Measurements from ENCODE around the gene KIAA0319L. TPM values are rescaled to one million over a fixed set of nuclear protein-coding genes. Genes with fewer than 3 reads are reported as not detected.

KIAA0319L gene
- total RNA-seq, 1 experiment from 2014 or later = 70.0 TPM

DNA sequence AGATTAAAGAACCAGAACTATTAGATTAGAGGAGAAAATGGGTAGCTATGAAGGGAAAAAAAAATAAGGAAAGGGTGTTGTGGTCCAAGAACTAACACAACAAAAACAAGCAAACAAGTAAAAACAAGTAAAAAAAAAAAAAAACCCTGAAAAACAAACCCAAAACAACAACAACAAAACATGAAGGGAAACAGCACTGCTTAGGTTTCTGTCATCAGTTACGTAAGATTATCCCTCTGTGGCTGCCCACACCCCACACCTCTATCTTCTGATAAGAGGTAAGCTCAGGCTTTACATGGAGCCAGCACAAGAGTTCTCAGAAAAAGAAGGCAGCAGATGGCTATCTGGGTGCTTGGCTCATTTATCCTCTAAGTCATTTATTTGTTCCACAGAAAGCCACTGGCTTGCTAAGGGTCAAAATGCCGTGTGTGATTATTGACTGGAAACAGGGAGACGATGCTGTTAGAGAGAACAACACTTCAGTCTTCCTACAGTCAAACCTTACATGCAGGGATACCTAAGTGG is 57.5 kb downstream of the KIAA0319L start (continued):
- TF ChIP-seq, protein P1, sequence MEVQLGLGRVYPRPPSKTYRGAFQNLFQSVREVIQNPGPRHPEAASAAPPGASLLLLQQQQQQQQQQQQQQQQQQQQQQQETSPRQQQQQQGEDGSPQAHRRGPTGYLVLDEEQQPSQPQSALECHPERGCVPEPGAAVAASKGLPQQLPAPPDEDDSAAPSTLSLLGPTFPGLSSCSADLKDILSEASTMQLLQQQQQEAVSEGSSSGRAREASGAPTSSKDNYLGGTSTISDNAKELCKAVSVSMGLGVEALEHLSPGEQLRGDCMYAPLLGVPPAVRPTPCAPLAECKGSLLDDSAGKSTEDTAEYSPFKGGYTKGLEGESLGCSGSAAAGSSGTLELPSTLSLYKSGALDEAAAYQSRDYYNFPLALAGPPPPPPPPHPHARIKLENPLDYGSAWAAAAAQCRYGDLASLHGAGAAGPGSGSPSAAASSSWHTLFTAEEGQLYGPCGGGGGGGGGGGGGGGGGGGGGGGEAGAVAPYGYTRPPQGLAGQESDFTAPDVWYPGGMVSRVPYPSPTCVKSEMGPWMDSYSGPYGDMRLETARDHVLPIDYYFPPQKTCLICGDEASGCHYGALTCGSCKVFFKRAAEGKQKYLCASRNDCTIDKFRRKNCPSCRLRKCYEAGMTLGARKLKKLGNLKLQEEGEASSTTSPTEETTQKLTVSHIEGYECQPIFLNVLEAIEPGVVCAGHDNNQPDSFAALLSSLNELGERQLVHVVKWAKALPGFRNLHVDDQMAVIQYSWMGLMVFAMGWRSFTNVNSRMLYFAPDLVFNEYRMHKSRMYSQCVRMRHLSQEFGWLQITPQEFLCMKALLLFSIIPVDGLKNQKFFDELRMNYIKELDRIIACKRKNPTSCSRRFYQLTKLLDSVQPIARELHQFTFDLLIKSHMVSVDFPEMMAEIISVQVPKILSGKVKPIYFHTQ (CRISPR knock-in tag; IDR thresholded peaks at IDR 0.05) = no peak

DNA sequence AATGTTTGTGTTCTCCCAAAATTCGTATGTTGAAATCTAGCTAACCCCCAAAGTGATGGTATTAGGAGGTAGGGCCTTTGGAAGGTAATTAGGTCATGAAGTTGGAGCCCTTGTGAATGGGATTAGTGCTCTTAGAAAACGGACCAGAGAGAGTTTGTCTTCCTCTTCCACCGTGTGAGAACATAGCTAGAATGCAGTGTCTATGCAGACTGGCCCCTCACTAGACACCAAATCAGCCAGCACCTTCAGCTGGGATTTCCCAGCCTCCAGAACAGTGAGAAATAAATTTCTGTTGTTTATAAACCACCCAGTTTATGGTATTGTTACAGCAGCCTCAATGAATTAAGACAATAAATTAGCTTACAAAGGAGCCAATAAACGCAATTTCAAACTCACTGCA is 58.0 kb downstream of the KIAA0319L start:
- POLR2A ChIA-PET = interaction anchor here (0.7 kb wide), 1 partner anchor 27 kb away, joined by 6 read pairs; no protein-coding TSS in a partner anchor
- DNase-seq (ENCODE audit: low spot score) (no peak), ATAC-seq (no peak)
- peaks cover 11% of the 10 kb centered on the region; the same call in 1 of the 2 replicates for H3K36me3 Mint-ChIP-seq
- H3K9me3 Mint-ChIP-seq = no peaks in the 10 kb centered on the region
- CTCF ChIA-PET = interaction anchor here (1.1 kb wide), 1 partner anchor 9 kb away, joined by 3 read pairs; no protein-coding TSS in a partner anchor
- no peaks in the 10 kb centered on the region for H3K4me1 Mint-ChIP-seq
- TF ChIP-seq SMAD3 (CRISPR knock-in tag; IDR thresholded peaks at IDR 0.05; ENCODE audit: borderline replicate concordance) = no peak
- TF ChIP-seq GTF2I (CRISPR knock-in tag; conservative IDR thresholded peaks at IDR 0.05) = no peak
- no peak for TF ChIP-seq ZNF423 (CRISPR knock-in tag; IDR thresholded peaks at IDR 0.05)
- TF ChIP-seq KAT7 (CRISPR knock-in tag; IDR thresholded peaks at IDR 0.05; ENCODE audit: borderline replicate concordance) = no peak
- no peak for TF ChIP-seq TP53 (CRISPR knock-in tag; IDR thresholded peaks at IDR 0.05)
- no peak for TF ChIP-seq FOXP1 (CRISPR knock-in tag; IDR thresholded peaks at IDR 0.05; ENCODE audit: borderline replicate concordance)
- TF ChIP-seq, protein P2, sequence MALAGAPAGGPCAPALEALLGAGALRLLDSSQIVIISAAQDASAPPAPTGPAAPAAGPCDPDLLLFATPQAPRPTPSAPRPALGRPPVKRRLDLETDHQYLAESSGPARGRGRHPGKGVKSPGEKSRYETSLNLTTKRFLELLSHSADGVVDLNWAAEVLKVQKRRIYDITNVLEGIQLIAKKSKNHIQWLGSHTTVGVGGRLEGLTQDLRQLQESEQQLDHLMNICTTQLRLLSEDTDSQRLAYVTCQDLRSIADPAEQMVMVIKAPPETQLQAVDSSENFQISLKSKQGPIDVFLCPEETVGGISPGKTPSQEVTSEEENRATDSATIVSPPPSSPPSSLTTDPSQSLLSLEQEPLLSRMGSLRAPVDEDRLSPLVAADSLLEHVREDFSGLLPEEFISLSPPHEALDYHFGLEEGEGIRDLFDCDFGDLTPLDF (CRISPR knock-in tag; IDR thresholded peaks at IDR 0.05) = no peak
- TF ChIP-seq, protein P3, sequence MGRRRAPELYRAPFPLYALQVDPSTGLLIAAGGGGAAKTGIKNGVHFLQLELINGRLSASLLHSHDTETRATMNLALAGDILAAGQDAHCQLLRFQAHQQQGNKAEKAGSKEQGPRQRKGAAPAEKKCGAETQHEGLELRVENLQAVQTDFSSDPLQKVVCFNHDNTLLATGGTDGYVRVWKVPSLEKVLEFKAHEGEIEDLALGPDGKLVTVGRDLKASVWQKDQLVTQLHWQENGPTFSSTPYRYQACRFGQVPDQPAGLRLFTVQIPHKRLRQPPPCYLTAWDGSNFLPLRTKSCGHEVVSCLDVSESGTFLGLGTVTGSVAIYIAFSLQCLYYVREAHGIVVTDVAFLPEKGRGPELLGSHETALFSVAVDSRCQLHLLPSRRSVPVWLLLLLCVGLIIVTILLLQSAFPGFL (CRISPR knock-in tag; IDR thresholded peaks at IDR 0.05; ENCODE audit: borderline replicate concordance) = no peak
- TF ChIP-seq ZNF263 (CRISPR knock-in tag; IDR thresholded peaks at IDR 0.05; ENCODE audit: low read depth) = no peak
- TF ChIP-seq, protein P4, sequence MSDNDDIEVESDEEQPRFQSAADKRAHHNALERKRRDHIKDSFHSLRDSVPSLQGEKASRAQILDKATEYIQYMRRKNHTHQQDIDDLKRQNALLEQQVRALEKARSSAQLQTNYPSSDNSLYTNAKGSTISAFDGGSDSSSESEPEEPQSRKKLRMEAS (CRISPR knock-in tag; IDR thresholded peaks at IDR 0.05) = no peak
- TF ChIP-seq, protein P5, sequence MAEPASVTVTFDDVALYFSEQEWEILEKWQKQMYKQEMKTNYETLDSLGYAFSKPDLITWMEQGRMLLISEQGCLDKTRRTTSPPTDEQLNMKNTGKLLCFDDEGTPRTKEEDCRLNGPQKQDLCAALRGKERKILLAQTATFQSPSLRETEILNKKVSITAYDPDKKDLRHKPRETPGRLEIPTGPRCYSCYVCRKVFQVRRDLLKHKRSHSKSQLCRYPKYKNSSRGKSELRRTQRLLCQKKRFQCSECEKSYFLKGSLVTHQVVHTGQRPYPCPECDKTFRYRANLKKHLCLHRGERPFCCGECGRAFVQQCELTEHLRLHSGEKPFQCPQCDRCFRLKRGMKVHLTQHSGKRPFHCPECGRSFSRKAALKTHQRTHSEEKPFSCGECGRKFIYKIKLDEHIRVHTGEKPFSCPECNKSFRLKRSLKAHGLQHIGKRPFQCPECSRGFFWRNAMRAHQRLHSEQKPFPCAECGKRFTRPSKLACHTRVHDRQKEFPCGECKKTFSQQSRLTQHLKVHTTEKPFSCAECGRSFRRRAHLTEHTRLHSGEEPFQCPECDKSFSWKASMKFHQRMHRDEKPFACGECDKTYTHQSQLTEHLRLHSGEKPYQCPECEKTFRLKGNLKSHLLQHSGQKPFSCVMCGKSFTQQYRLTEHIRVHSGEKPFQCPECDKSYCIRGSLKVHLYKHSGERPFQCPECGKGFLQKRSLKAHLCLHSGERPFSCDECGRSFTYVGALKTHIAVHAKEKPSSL (CRISPR knock-in tag; conservative IDR thresholded peaks at IDR 0.05) = no peak
- no peak for TF ChIP-seq FOXJ3 (CRISPR knock-in tag; IDR thresholded peaks at IDR 0.05; ENCODE audit: borderline replicate concordance)
- H3K27ac Mint-ChIP-seq = peak overlapping the region; percentile 66
- no peaks in the 10 kb centered on the region for H3K27me3 Mint-ChIP-seq (ENCODE audit: low read depth)
- H3K4me3 Mint-ChIP-seq = no peak overlapping the region

DNA sequence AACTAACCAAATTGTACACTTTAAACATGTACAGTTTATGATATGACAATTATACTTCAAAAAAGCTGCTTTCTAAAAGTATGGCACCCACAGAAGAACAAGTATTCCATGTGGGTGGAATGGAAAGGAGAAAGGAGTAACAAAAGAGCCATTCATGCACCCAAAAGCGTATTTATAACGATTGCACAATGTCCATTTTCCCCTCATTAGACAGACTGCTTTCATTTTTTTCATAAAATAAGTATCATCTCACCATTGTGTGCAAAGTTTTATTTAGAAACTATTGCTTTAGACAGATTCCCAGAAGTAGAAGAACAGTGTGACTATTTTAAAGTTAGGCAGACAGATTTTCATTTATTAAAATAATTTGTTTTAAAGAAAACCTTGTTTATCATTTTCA is 59.6 kb downstream of the KIAA0319L start:
- H3K27ac Mint-ChIP-seq = no peak overlapping the region
- H3K9me3 Mint-ChIP-seq = no peaks in the 10 kb centered on the region
- peaks cover 23% of the 10 kb centered on the region; the same call in 1 of the 2 replicates for H3K36me3 Mint-ChIP-seq
- H3K4me1 Mint-ChIP-seq = no peaks in the 10 kb centered on the region
- no peak for ATAC-seq
- ChIA-PET CTCF (no interaction called here), POLR2A (no interaction called here)
- no peaks in the 10 kb centered on the region for H3K27me3 Mint-ChIP-seq (ENCODE audit: low read depth)
- no peak for DNase-seq (ENCODE audit: low spot score)
- no peak overlapping the region for H3K4me3 Mint-ChIP-seq
- TF ChIP-seq, protein P6, sequence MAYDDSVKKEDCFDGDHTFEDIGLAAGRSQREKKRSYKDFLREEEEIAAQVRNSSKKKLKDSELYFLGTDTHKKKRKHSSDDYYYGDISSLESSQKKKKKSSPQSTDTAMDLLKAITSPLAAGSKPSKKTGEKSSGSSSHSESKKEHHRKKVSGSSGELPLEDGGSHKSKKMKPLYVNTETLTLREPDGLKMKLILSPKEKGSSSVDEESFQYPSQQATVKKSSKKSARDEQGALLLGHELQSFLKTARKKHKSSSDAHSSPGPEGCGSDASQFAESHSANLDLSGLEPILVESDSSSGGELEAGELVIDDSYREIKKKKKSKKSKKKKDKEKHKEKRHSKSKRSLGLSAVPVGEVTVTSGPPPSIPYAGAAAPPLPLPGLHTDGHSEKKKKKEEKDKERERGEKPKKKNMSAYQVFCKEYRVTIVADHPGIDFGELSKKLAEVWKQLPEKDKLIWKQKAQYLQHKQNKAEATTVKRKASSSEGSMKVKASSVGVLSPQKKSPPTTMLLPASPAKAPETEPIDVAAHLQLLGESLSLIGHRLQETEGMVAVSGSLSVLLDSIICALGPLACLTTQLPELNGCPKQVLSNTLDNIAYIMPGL (CRISPR knock-in tag; IDR thresholded peaks at IDR 0.05) = no peak
- TF ChIP-seq IRF2 (CRISPR knock-in tag; IDR thresholded peaks at IDR 0.05; ENCODE audit: borderline replicate concordance, low read depth) = no peak
- no peak for TF ChIP-seq ZNF232 (CRISPR knock-in tag; IDR thresholded peaks at IDR 0.05)
- TF ChIP-seq, protein P7, sequence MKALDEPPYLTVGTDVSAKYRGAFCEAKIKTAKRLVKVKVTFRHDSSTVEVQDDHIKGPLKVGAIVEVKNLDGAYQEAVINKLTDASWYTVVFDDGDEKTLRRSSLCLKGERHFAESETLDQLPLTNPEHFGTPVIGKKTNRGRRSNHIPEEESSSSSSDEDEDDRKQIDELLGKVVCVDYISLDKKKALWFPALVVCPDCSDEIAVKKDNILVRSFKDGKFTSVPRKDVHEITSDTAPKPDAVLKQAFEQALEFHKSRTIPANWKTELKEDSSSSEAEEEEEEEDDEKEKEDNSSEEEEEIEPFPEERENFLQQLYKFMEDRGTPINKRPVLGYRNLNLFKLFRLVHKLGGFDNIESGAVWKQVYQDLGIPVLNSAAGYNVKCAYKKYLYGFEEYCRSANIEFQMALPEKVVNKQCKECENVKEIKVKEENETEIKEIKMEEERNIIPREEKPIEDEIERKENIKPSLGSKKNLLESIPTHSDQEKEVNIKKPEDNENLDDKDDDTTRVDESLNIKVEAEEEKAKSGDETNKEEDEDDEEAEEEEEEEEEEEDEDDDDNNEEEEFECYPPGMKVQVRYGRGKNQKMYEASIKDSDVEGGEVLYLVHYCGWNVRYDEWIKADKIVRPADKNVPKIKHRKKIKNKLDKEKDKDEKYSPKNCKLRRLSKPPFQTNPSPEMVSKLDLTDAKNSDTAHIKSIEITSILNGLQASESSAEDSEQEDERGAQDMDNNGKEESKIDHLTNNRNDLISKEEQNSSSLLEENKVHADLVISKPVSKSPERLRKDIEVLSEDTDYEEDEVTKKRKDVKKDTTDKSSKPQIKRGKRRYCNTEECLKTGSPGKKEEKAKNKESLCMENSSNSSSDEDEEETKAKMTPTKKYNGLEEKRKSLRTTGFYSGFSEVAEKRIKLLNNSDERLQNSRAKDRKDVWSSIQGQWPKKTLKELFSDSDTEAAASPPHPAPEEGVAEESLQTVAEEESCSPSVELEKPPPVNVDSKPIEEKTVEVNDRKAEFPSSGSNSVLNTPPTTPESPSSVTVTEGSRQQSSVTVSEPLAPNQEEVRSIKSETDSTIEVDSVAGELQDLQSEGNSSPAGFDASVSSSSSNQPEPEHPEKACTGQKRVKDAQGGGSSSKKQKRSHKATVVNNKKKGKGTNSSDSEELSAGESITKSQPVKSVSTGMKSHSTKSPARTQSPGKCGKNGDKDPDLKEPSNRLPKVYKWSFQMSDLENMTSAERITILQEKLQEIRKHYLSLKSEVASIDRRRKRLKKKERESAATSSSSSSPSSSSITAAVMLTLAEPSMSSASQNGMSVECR (CRISPR knock-in tag; IDR thresholded peaks at IDR 0.05; ENCODE audit: borderline replicate concordance) = no peak
- no peak for TF ChIP-seq CBFB (CRISPR knock-in tag; IDR thresholded peaks at IDR 0.05; ENCODE audit: low read depth)
- TF ChIP-seq CREM (CRISPR knock-in tag; IDR thresholded peaks at IDR 0.05) = no peak
- TF ChIP-seq ZNF416 (CRISPR knock-in tag; IDR thresholded peaks at IDR 0.05) = no peak
